22Rv1 (cell line): ENCODE data around the gene LGR5.
"Not testable (repeated sequence)": the region's sequence is repeated elsewhere in the genome, so short reads cannot be mapped to it uniquely, and the experiment has no call there.

ENCODE experiments used
- H3K27ac ChIP-seq: fragments of 450-650 bp; 2 replicates; pipeline ENCODE4 v1.5.1; 2017
- ZFX ChIP-seq: fragments of 450-650 bp; IDR thresholded peaks from 2 replicates; pipeline ENCODE4 v1.6.1; 2017; ENCODE audit warnings: antibody characterized with exemption, borderline replicate concordance
- TF ChIP-seq, protein P1 (sequence below): fragments of 450-650 bp; IDR thresholded peaks from 2 replicates; pipeline ENCODE4 v1.5.1; 2017; ENCODE audit warnings: mild to moderate bottlenecking

Gene LGR5

DNA sequence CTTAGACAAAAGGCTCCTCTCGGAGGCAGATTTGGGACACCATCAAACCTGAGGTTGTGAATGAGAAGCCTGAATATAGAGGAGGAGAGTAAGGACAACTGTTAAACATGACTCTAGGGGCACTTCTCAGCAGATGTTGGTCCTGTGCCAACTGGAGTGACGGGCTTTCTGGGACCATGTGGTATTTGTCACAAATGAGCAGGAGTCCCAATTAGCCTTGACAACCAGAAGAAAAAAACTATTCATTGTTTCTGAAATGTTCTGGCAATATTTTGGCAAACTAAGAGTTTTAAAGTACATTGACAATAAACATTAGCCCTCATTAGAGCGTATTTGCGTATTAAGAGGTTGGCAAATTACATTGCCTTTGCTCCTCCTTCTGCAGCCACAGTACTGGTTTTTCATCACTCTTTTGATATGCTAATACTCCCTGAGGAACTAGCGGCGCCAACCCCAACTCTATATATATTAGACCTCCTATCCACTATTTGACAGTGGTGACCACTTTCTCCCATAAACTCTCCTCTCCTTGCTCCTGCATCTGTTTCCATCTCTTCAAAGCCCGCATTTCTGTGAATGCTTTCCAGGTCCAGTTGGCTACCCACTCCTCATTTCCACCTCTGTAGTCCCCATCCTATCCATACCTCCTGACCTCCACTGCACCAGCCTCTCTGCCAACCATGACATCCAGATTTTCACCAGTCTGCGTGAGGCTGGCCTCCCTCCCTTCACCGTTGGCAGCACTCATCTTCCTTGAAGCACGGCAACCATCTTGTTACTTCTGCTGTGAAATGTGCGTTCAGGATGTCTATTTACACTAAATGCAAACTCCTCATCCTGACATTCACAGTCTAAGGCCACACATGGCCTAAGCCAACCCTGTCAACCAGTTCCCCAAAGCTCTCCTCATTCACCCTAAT is 123.3 kb downstream of the LGR5 start:
- H3K27ac ChIP-seq, result no peak overlapping the region
- TF ChIP-seq ZFX, result no peak
- TF ChIP-seq, protein P1, sequence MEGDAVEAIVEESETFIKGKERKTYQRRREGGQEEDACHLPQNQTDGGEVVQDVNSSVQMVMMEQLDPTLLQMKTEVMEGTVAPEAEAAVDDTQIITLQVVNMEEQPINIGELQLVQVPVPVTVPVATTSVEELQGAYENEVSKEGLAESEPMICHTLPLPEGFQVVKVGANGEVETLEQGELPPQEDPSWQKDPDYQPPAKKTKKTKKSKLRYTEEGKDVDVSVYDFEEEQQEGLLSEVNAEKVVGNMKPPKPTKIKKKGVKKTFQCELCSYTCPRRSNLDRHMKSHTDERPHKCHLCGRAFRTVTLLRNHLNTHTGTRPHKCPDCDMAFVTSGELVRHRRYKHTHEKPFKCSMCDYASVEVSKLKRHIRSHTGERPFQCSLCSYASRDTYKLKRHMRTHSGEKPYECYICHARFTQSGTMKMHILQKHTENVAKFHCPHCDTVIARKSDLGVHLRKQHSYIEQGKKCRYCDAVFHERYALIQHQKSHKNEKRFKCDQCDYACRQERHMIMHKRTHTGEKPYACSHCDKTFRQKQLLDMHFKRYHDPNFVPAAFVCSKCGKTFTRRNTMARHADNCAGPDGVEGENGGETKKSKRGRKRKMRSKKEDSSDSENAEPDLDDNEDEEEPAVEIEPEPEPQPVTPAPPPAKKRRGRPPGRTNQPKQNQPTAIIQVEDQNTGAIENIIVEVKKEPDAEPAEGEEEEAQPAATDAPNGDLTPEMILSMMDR, result no peak

DNA sequence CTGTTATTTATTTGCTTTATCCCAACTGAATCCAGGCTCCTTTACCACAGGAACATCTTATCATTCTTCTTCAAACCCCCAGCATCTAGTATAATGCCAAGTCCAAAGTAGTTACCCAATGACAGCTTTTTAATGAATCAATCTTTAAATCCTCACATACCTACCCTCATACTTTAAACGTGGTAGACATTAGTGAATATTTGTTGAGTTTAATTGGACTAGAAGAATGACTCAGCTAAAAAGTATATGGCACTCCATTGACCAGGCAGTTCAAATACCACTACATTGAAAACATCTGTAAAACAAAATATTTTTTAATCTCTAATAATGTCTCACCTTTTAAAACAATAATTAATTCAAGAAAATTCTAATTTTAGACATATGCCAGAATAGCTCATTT is 125.9 kb downstream of the LGR5 start:
- TF ChIP-seq, protein P1, result no peak
- no peak for TF ChIP-seq ZFX
- H3K27ac ChIP-seq, result no peak overlapping the region

DNA sequence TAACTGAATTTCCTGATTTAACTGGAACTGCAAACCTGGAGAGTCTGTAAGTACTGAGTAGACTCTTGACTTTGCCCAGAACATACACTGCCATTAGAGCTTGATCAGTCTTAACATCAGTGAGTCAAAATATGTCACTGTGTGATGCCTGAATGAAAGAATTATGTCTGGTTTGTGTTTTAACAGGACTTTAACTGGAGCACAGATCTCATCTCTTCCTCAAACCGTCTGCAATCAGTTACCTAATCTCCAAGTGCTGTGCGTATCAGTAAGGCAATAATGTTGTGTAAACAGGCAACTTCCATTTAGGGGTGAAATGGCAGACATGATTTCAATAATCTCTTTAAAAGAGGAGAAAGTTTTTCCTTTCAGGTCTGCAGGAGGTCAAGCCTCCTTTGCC is 127.1 kb downstream of the LGR5 start:
- TF ChIP-seq ZFX, result no peak
- TF ChIP-seq, protein P1, result no peak
- no peak overlapping the region for H3K27ac ChIP-seq

DNA sequence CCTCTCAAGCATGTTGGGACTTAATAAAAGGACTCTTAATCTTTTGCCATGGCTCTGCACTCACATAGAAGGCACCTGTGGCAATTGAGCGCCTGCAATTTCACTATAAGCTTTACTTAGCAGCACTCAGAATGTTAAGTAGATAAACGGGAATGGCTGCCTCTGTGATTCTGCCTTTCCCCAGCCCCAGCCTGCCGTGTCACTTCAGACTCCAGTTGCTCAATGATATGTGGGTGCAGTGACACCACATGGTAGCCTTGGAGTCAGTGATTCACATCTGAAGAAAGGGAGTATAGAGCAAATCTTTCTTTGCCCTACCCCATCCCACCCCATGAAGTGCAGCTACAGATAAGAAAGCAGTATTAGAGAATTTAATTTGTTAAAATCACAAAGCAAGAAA is 127.9 kb downstream of the LGR5 start:
- no peak overlapping the region for H3K27ac ChIP-seq
- TF ChIP-seq ZFX, result no peak
- TF ChIP-seq, protein P1, result no peak

DNA sequence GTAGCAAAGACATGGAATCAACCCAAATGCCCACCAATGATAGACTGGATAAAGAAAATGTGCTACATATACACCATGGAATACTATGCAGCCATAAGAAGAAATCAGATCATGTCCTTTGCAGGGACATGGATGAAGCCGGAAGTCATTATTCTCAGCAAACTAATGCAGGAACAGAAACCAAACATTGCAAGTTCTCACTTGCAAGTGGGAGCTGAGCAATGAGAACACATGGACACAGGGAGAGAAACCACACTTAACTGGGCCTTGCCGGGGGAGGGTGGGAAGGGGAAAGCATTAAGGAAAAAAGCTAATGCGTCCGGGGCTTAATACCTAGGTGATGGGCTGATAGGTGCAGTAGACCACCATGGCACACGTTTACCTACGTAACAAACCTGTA is 130.3 kb downstream of the LGR5 start:
- H3K27ac ChIP-seq, result not testable (repeated sequence)

DNA sequence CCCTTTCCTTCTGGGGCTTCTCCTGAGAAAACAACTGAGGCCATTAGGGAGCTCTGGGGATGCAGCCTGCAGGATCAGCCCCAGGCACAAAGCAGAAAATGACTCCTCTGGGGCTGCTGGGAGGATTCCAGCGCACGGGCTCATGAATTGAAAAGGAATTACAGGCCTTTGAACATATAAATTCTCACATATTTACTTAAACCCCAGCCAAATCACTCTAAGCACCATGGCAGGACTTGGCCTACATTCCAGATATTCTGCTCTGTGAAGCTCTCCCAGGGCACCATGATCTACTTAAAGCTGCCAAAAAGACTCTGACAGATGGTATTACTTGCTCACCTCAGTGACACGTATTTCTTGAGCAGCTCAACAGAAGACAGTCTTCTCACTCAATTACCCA is 136.9 kb downstream of the LGR5 start:
- TF ChIP-seq, protein P1, result no peak
- no peak for TF ChIP-seq ZFX
- H3K27ac ChIP-seq, result no peak overlapping the region

DNA sequence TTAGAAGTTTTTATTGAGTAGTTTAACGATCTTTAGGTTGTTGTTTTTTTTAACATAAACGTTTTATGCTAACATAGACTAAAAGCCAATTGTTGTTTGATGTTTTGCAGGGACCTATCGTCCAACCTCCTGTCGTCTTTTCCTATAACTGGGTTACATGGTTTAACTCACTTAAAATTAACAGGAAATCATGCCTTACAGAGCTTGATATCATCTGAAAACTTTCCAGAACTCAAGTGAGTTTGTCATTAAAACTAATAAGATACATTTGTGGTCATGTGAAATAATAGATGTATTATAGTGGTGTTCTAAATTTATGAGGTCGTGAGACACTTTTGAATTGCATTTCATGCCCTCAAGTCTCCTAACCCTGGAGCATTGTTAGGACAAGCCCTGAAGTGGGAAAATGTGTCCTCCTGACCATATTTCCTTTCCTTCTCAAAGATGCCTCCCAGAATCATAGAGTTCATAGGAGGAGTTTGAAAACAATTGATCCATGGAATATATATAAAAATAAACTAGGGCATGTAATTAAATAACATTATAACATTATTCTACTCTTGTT is 139.2 kb downstream of the LGR5 start:
- no peak overlapping the region for H3K27ac ChIP-seq
- no peak for TF ChIP-seq ZFX
- TF ChIP-seq, protein P1, result no peak
